Measurements from ENCODE around the gene API5. TPM values are rescaled to one million over a fixed set of nuclear protein-coding genes. Genes with fewer than 3 reads are reported as not detected.

The API5 gene
- 36.3 and 57.5 TPM in 2 replicates for total RNA-seq

GRCh38 chr11:43311791-43312607, at the start of gene API5:
Gene API5, plus strand, starts transcription at chr11:43311996. Its CDS starts 132 bp downstream, at chr11:43312128.

GRCh38 chr11:43358801-43359421, 47.1 kb downstream of the API5 start, which contains the start of gene TTC17:
Gene TTC17, plus strand, starts transcription at chr11:43358920. Its CDS starts 35 bp downstream, at chr11:43358955.

Other genes with a start within 250 kb of the API5 start
- gene TTC17, start 46.9 kb downstream of the API5 start, total RNA-seq: 20.2 and 48.2 TPM in 2 replicates

Data from mesangial cell (primary cell).